Bronchial epithelial cell (primary cell): Measurements from ENCODE around the gene OR2Y1. TPM values are rescaled to one million over a fixed set of nuclear protein-coding genes. Genes with fewer than 3 reads are reported as not detected.
A peak's percentile ranks its signal among the peaks of the same experiment; 100 is the strongest.

Experiments used
- DNase-seq: peaks from one replicate; pipeline ENCODE4 v3.0.0-alpha.2; 2010; ENCODE audit warnings: low read depth
- FAIRE-seq: peaks from 2 replicates; lab custom pipeline; 2011; peaks lifted over from hg19 to GRCh38; lab: Jason Lieb, UNC
- H3K27me3 ChIP-seq: 2 replicates; pipeline ENCODE4 v1.5.1; 2011; ENCODE audit warnings: low read length; ENCODE audit not compliant: control insufficient read depth, insufficient read depth
- H3K36me3 ChIP-seq: 2 replicates; pipeline ENCODE4 v1.5.1; 2011; ENCODE audit warnings: low read length; ENCODE audit not compliant: control insufficient read depth, insufficient read depth
- H3K4me3 ChIP-seq: 2 replicates; pipeline ENCODE4 v1.5.1; 2011; ENCODE audit warnings: mild to moderate bottlenecking, low read depth, low read length, control low read depth
- total RNA-seq: library from RNA; depleted of rRNA; stranded (reverse); fragments of >200 nt; gene quantifications from 2 replicates; pipeline ENCODE4 v1.2.1, GENCODE V29; 2014
- TF ChIP-seq, protein P1 (sequence below): IDR thresholded peaks from 2 replicates; pipeline ENCODE4 v1.5.1; 2011; ENCODE audit warnings: mild to moderate bottlenecking, moderate library complexity, low read length, control low read depth, inconsistent platforms; ENCODE audit not compliant: insufficient read depth, severe bottlenecking

OR2Y1 gene
- total RNA-seq, 1 donor from 2014 or later = not detected

DNA sequence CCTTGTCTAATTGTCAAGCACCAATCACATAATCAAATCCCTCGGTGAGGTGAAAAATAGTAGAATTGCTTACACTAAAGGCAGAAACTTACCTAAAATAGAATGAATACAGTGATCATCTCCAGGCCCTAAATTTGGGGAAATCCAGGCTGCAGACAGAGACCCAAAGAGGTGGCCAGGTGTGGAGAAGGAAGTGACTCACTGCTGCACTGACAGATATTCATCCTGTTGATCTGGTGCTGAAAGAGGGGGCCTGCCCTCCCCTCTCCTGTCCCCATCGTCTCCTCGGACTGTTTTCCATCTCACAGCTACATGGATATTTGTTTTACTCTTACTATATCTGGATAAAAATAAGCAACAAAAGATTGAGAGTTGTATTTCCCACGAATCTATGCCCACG lies 15.9 kb downstream of the OR2Y1 start:
- FAIRE-seq = no peak
- H3K36me3 ChIP-seq = no peaks in the 10 kb centered on the region

DNA sequence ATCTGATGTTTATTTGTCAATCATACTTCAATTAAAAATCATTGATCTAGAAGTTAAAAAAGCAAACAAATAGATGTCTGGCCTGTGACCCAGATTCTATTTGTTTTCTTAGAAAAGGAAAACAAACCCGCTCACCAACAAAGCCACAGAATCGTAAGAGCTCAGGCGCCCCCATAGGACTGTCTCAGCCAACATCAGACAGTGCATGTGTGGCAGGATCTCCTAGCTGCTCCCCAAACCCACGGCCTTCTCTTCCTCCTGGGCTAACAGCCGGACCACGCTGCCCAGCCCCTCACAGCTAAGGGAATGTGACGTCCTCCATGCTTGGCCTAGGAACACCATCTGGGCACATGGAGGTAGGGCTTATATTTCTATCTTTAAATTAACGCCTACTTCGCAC lies 19.4 kb downstream of the OR2Y1 start:
- DNase-seq = no peak
- TF ChIP-seq, protein P1, sequence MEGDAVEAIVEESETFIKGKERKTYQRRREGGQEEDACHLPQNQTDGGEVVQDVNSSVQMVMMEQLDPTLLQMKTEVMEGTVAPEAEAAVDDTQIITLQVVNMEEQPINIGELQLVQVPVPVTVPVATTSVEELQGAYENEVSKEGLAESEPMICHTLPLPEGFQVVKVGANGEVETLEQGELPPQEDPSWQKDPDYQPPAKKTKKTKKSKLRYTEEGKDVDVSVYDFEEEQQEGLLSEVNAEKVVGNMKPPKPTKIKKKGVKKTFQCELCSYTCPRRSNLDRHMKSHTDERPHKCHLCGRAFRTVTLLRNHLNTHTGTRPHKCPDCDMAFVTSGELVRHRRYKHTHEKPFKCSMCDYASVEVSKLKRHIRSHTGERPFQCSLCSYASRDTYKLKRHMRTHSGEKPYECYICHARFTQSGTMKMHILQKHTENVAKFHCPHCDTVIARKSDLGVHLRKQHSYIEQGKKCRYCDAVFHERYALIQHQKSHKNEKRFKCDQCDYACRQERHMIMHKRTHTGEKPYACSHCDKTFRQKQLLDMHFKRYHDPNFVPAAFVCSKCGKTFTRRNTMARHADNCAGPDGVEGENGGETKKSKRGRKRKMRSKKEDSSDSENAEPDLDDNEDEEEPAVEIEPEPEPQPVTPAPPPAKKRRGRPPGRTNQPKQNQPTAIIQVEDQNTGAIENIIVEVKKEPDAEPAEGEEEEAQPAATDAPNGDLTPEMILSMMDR = no peak
- Histone ChIP-seq H3K4me3 (no peak overlapping the region), H3K36me3 (no peaks in the 10 kb centered on the region), H3K27me3 (no peaks in the 10 kb centered on the region)
- no peak for FAIRE-seq

More for the DNA sequence above, 15.9 kb downstream of the OR2Y1 start:
- DNase-seq = peak; percentile 5
- Histone ChIP-seq H3K27me3 (no peaks in the 10 kb centered on the region), H3K4me3 (no peak overlapping the region)
- TF ChIP-seq, protein P1 = no peak

DNA sequence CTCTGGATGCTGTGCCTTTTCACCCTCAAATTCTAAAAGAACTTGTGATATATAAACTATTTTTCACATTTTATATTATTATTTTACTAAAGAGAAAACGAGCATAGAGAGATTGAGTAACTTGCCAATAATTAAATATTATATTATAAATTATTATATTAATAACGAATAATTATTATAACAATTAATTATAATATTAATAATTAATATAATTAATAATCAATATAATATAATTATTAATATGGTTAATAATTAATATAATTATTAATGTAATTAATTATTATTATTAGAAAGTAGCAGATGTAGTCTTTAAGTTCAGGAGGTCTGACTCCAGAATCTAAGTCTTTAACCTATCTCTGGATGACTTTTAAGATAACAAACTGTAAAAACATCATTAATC lies 20.1 kb downstream of the OR2Y1 start:
- no peak for DNase-seq
- FAIRE-seq = no peak
- no peak overlapping the region for H3K4me3 ChIP-seq
- H3K36me3 ChIP-seq = no peaks in the 10 kb centered on the region
- TF ChIP-seq, protein P1 = no peak
- no peaks in the 10 kb centered on the region for H3K27me3 ChIP-seq

DNA sequence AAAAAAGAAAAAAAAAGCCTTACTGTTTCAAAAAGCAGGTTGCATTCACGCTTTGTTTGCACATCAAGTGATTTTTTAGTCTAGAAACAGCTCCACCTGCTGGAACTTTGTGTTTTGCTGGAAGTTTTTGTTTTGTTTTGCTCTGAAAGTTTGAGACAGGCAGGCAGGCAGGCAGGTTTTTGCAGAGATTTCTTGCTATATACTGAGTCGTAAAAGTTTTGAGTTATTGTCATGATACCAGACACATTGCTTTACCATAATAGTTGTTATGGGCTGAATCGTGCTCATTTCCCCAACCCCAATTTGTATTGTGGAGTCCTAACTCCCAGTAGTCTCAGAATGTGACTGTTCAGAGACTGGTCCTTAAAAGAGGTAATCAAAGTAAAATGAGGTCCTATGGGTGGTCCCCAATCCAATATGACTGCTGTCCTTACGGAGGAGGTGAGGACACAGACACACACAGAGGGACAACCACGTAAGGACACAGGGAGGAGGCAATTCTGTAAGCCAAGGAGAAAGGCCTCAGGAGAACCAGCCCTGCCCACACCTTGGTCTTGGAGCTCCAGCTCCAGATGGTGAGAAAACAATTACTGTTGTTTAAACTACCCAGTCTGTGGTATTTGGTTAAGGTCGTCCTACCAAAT lies 20.9 kb downstream of the OR2Y1 start:
- Histone ChIP-seq H3K4me3 (no peak overlapping the region), H3K27me3 (no peaks in the 10 kb centered on the region), H3K36me3 (no peaks in the 10 kb centered on the region)
- DNase-seq (peak; percentile 28), FAIRE-seq (no peak)
- TF ChIP-seq, protein P1 = peak; percentile 62

DNA sequence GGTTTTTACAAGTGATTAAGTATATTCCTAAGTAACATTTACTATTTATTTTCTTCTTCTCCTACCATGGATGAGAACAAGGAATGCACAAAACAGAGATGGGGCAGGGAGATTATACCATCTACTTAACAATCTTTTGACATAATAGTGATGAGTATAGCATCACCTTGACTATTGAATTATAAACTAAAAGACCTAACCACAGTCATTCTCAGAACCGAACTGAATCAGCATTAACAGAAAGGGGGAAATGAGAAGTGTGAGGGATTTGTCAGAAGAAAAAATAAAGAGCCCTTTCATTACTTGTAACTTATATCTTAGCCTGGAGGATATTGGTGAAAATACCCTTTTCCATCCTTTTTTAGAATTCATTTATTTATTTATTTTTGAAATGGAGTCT lies 21.9 kb downstream of the OR2Y1 start:
- DNase-seq (no peak), FAIRE-seq (no peak)
- Histone ChIP-seq H3K36me3 (no peaks in the 10 kb centered on the region), H3K4me3 (no peak overlapping the region), H3K27me3 (no peaks in the 10 kb centered on the region)
- TF ChIP-seq, protein P1 = no peak

DNA sequence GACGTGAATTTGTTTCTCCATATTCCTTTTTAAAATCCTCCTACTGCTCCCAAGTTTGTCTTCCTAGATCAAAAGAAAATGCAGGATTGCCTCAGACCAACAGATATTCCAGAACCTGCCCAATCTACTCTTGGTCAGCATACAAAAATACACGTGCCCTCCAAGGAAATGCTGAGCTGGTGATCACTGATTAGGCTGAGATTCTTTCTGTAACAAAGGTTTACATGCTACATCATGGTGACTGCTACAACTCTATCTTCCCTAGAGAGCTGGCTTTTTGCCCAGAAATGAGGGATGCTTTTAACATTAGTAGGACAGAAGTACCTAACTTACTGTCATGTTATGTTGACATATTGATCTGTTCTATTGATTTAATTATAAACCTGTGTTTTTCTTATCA lies 35.5 kb downstream of the OR2Y1 start:
- no peak overlapping the region for H3K4me3 ChIP-seq
- peak; percentile 34 for DNase-seq
- no peaks in the 10 kb centered on the region for H3K27me3 ChIP-seq
- TF ChIP-seq, protein P1 = no peak
- FAIRE-seq = no peak
- no peaks in the 10 kb centered on the region for H3K36me3 ChIP-seq
